Activated T-helper 2 cell treated with anti-CD3 and anti-CD28 coated beads, Interferon-gamma antibody, Interleukin-2, Interleukin-4, amounts not matched to agents 10 μg/mL and 5 μg/mL and 100 μg/mL, durations not matched to agents 14 hours and 24 hours and 36 hours (primary cell): ENCODE results near the gene POLN. TPM values are rescaled to one million over a fixed set of nuclear protein-coding genes. Genes with fewer than 3 reads are reported as not detected.

Source experiments
- DNase-seq: peaks from one replicate; pipeline ENCODE4 v3.0.0; 2021; ENCODE audit warnings: low spot score
- H3K27ac Mint-ChIP-seq: one replicate; pipeline ENCODE4 v1.8.0; 2021; ENCODE audit warnings: mixed read lengths
- H3K27me3 Mint-ChIP-seq: one replicate; pipeline ENCODE4 v1.8.0; 2021; ENCODE audit warnings: low read depth, mixed read lengths
- H3K36me3 Mint-ChIP-seq: one replicate; pipeline ENCODE4 v1.8.0; 2021; ENCODE audit warnings: low read depth, mixed read lengths
- H3K4me1 Mint-ChIP-seq: one replicate; pipeline ENCODE4 v1.8.0; 2021; ENCODE audit warnings: low read depth, mixed read lengths
- H3K4me3 Mint-ChIP-seq: one replicate; pipeline ENCODE4 v1.8.0; 2021; ENCODE audit warnings: low read depth, mild to moderate bottlenecking, moderate library complexity, mixed read lengths
- H3K9me3 Mint-ChIP-seq: one replicate; pipeline ENCODE4 v1.8.0; 2021; ENCODE audit warnings: mixed read lengths
- intact Hi-C: fragments of 100-400 bp; cut with micrococcal nuclease; formaldehyde crosslinking; loops from one replicate; pipeline ENCODE4 v1.15.1; 2023
- total RNA-seq: library from RNA; stranded (reverse); gene quantifications from 2 replicates; pipeline ENCODE4 v1.2.3, GENCODE V29; 2022

POLN gene
- total RNA-seq, 1 donor from 2014 or later: 1.4 TPM

DNA sequence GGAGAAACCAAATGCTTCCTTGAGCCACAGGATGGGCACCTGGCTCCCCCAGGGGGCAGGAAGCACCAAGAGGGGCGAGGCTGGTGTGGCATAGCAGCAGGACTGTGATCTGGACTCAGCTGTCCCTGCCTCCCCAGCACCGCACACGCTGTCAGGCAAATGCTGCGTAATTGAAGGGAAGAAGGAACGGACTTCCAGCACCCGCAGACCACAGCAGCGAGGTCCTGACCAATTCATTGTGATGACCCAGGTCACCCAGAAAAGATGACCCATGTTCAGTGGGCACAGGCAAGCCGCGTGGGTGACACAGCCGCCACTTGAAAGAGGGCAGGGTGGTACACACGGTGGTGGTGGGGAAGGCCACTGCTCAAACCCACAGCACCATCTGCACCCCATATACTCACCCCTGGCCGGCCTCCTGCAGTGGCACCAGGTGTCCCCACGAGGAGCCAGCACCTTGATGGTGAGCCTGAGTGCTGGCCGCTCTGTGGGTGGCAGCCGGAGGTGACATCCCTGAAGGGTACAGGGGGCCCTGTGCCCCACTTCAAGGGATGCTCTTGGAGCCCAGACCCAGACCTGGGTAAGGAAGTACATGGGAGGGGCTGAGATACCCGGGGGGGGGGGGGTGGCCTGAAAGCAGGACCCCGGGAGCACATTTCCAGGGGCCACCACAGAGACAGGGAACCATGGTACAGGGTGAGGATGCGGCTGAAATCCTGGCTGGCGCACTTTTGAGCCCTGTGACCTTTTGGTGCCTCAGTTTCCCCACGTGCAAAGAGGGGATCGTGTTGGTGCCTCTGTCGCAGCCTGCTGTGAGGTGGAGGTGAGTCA is 171.3 kb downstream of the POLN start:
- Mint-ChIP-seq H3K9me3 (no peaks in the 10 kb centered on the region), H3K27me3 (no peaks in the 10 kb centered on the region), H3K4me1 (no peaks in the 10 kb centered on the region), H3K27ac (no peak overlapping the region), H3K36me3 (no peaks in the 10 kb centered on the region), H3K4me3 (no peak overlapping the region)
- DNase-seq: no peak
- intact Hi-C loops: no loop called here

DNA sequence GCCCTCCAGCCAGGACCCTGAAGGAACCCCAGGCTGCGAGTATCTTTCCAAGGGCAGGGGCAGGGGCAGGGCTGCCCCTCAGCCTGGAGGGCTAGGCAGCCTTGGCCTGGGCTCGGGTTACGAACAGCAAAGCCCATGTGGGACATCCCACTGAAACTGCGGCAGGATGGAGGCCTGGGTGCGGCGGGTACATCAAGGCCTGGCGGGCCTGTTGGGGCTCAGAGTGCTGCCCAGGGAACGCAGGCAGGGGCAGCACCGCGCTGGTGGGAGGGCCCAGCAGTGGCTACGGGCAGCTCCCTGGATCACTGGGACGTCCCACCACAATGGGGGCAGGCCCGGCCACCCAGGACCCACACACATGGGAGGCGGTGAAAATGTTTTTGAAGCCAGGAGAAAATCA is 171.9 kb downstream of the POLN start:
- Mint-ChIP-seq H3K27me3 (no peaks in the 10 kb centered on the region), H3K27ac (no peak overlapping the region), H3K4me1 (no peaks in the 10 kb centered on the region), H3K36me3 (no peaks in the 10 kb centered on the region), H3K4me3 (no peak overlapping the region), H3K9me3 (no peaks in the 10 kb centered on the region)
- DNase-seq: no peak
- intact Hi-C loops: no loop called here

DNA sequence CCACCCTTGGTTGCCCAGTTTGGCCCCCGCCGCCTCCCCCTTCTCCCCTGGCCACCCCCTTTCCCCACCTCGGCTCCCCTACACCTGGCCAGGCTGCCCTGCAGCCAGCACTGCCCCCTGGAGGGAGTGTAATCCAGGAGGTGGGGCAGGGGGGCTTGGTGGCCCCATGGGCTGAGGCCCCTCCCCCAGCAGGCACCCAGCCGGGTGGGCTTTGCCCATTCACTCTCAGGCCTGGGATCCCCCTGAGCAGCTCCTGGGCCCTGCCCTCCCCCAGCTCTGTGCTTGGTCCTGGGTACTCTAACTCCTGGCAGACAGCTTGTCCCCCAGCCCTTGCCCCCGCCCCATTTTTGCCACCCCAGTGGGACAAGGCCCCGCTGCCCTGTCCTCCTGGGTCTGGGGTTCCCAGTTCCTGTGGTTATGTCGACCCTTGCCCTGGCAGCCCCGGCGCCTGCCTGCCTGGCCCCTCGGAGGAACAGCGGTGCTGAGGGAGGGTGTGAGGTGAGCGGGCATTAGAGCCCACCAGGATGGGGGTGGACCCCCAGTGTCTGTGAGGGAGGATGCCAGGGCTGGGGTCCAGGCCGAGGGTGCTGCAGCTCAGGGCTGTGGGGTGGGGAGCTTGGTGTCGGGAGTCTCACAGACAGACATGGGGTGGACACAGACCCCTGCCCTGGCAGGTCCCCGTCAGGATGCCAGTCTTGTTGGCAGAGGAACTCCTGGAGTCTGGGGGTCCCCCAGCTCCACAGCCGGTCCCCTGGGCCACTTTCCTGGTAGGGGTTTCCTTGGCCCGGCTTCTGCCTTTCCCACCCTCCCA is 172.6 kb downstream of the POLN start:
- intact Hi-C loops: no loop called here
- no peak overlapping the region for H3K4me3 Mint-ChIP-seq
- H3K4me1 Mint-ChIP-seq: no peaks in the 10 kb centered on the region
- no peaks in the 10 kb centered on the region for H3K36me3 Mint-ChIP-seq
- no peak overlapping the region for H3K27ac Mint-ChIP-seq
- no peaks in the 10 kb centered on the region for H3K27me3 Mint-ChIP-seq
- DNase-seq: no peak
- H3K9me3 Mint-ChIP-seq: no peaks in the 10 kb centered on the region

DNA sequence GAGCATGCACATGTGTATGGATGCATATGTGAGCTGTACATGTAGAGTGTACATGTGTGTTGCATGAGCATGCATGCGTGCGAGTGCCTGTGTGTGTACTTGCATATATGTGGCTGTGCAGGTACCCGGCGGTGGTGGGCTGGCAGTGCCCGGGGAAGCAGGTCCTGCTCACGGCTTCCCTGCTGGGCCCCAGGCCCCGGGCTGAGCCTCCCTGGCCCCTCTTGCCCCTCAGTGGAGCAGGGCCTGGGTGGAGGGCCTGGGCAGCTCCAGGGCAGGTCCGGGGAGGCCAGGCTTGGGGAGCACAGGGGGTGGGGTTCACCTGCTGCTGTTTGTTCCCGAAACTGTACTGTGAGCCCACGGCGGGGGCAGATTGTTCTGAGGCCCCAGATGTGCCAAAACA is 173.4 kb downstream of the POLN start:
- intact Hi-C loops: no loop called here
- DNase-seq: no peak
- H3K4me3 Mint-ChIP-seq: no peak overlapping the region
- no peaks in the 10 kb centered on the region for H3K4me1 Mint-ChIP-seq
- H3K27ac Mint-ChIP-seq: no peak overlapping the region
- H3K9me3 Mint-ChIP-seq: no peaks in the 10 kb centered on the region
- no peaks in the 10 kb centered on the region for H3K36me3 Mint-ChIP-seq
- H3K27me3 Mint-ChIP-seq: no peaks in the 10 kb centered on the region

DNA sequence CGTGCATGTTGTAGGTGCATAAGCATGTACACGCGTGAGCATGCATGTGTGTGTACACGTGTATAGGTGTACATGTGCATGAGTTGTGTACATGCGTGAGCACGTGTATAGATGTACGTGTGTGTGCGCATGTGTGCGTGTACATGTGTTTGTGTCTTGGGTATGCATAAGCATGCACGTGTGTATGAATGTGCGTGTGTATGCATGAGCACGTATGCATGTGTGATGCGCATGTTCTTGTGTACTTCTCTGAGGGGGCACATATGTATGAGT is 173.8 kb downstream of the POLN start:
- intact Hi-C loops: no loop called here
- no peaks in the 10 kb centered on the region for H3K36me3 Mint-ChIP-seq
- H3K4me3 Mint-ChIP-seq: no peak overlapping the region
- no peak overlapping the region for H3K27ac Mint-ChIP-seq
- H3K27me3 Mint-ChIP-seq: no peaks in the 10 kb centered on the region
- H3K4me1 Mint-ChIP-seq: no peaks in the 10 kb centered on the region
- no peaks in the 10 kb centered on the region for H3K9me3 Mint-ChIP-seq
- DNase-seq: no peak

DNA sequence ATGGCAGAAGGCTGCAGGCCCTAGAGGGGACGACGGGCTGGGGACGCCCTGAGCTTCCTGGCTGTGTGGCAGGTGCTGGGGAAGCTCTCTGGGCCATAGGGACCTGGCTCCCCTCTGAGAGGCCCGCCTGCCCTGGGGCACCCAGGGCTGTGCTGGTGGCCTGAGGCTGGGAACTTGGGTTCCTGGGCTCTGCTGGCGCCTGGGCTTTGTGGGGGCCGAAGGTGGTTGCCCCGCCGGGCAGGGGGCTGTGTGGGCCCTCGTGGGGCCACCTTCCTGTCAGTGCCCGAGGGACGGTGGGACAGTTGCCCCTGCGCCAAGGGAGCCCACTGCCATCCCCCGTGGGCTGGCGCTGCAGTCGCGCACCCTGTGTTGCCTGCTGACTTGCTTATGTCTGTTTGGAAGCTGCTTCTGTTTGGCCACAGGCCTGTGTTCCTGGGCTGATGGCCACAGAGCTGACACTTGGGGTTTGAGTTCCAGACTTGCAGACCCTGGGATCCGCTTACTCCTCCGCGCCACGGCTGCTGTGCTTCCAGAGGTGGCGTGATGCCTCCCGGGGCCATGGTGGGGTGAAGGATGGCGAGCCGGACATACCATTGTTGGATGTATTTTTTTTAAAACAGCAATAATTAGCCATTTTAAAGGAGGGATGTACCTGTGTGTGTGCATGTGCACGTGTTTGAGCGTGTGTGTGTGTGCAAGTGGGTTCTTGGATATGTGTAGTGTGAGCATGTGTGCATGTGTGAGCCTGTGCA is 174.3 kb downstream of the POLN start:
- H3K27me3 Mint-ChIP-seq: no peaks in the 10 kb centered on the region
- H3K9me3 Mint-ChIP-seq: no peaks in the 10 kb centered on the region
- H3K27ac Mint-ChIP-seq: no peak overlapping the region
- H3K4me1 Mint-ChIP-seq: no peaks in the 10 kb centered on the region
- H3K4me3 Mint-ChIP-seq: no peak overlapping the region
- no peaks in the 10 kb centered on the region for H3K36me3 Mint-ChIP-seq
- DNase-seq: no peak
- intact Hi-C loops: no loop called here

DNA sequence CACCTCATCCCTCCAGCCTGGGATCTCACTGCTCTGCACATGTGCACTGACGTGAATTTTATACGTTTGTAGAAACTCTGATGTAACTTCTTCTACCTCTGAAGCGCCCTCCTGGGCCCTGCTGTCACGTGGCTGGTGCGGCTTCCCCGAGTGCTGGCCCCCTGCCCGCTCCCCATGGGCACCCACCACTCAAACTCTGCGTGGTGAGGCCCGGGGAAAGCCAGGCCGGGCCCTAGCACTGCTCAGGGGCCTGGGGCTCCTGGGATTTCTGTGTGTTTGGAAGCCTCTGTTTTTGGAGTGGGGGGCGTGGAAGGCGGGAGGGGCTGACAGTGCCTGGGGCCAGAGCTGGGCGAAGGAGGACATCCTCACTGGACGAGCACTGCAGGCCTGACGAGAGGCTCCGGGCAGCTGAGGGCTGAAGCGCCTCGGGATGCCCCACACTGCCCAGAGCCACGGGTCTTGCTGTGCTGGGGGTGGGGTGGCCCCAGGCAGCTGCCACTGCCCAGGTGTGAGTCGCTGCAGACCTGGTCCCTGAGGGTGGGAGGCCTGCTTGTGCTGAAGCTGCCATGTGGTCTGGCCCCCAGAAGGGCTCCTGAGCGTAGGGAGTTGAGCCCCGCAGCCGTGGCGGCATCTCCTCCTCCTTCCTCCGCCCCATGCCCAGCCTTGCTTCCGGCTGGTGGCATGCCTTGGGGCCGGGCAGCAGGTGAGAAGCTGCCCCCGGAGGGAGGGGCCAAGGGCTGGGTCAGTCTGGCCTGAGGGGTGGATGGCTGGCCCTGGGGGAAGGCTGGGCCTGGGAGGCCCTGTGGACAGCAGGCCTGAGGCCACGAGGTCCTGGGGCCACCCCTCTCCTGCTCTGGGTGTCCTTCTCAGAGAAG is 175.1 kb downstream of the POLN start:
- no peak for DNase-seq
- Mint-ChIP-seq H3K4me1 (no peaks in the 10 kb centered on the region), H3K27ac (no peak overlapping the region), H3K4me3 (no peak overlapping the region), H3K27me3 (no peaks in the 10 kb centered on the region), H3K9me3 (no peaks in the 10 kb centered on the region), H3K36me3 (no peaks in the 10 kb centered on the region)
- intact Hi-C loops: no loop called here

DNA sequence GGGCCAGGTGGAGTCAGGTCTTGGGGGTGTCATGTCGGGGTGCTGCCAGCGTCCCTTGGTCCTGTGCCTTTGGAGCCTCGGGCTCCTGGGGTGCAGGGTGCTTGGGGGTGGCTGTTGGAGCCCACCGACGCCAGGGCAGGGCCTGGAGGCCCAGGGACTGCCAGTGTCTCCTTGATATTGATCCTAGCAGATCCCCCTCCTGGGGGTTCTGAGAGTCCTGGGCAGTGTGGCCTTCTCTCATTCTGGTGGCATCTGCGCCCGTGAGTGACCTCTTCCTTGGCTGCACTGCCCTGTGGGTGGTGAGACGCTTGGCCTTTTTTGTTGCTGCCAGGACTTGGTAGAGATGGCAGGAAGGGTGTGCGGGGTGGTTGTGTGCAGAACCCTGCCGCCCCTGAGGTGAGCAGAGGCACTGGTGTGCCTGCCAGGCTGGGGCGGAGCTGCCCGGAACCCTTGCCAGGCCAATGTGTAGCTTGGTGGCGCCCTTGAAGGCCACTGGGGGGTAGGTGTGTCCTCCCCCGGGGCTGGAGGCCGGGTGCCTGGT is 175.8 kb downstream of the POLN start:
- no peak overlapping the region for H3K27ac Mint-ChIP-seq
- no peaks in the 10 kb centered on the region for H3K9me3 Mint-ChIP-seq
- no peak for DNase-seq
- intact Hi-C loops: no loop called here
- no peaks in the 10 kb centered on the region for H3K36me3 Mint-ChIP-seq
- H3K4me1 Mint-ChIP-seq: no peaks in the 10 kb centered on the region
- H3K27me3 Mint-ChIP-seq: no peaks in the 10 kb centered on the region
- H3K4me3 Mint-ChIP-seq: no peak overlapping the region

DNA sequence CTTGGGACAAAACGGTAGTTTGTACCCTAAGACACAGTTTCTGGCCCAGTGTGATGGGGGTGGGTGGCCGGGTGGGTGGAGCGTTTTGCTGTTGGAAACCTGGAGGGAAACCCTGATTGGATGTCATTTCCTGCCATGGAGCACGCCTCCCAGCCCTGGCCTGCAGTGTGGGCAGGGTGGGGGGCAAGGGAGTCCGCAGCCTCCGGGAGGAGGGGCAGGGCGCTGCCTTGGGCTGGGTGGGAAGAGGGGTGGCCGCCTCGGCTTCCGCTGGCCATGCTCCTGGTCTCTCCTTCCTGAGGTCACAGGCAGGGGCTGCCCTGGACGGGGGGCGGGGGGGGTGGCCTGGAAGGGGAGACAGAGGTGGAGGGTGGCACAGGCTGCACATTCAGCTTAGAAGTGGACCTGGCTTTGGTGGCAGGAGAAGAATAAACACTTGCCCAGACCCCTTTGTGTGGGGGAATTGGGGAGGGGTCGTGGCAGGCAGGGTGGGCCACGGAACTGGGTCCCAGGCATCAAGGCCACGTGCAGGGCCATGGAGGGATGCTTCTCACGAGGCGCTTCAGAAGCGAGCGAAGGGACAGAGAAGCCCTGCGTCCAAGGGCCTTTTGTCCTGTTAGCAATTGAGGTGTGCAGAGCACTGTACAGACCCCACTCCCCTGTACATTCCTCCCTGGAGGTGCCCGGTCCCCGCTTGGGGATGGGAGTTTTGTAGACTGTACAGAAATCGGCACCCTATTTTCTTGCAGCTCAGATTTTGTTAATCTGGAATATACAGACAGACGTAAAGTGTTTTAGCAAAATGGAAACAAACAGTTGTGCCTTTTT is 176.6 kb downstream of the POLN start:
- H3K4me1 Mint-ChIP-seq: no peaks in the 10 kb centered on the region
- no peaks in the 10 kb centered on the region for H3K27me3 Mint-ChIP-seq
- intact Hi-C loops: no loop called here
- no peaks in the 10 kb centered on the region for H3K36me3 Mint-ChIP-seq
- no peak for DNase-seq
- H3K9me3 Mint-ChIP-seq: no peaks in the 10 kb centered on the region
- H3K4me3 Mint-ChIP-seq: no peak overlapping the region
- no peak overlapping the region for H3K27ac Mint-ChIP-seq

DNA sequence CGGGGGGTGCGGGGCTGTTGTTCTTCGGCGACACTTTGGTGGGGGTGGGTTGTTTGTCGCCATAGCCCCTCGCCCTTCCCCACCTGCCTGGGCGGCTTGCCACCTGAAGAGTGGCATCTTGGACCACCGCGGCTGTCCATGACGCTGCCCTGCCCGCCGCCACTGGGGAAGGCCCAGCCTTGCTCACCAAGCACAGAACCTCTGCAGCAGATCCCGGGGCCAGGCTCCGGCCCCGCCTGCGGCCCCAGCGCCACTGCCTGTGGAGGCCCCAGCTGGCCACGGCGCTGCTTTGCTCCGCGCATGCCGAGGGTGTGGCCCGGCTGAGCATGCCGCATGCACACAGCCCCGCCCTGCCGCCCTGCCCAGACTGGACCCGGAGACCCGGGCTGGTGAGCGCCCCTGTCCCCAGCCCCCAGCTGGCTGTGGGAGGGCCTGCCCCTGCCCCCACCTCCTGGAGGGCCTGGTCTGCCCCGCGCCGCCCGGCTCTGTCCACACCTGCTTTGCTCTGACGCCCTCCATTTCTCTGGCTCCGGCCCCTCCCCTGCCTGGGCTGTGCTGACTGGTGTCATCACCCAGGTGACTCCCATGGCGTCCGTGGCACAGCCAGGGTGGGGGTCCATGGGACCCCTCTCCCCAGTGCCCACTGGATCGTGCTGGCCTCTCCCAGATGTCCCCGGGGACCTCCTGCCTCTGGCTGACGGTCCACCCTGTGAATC is 177.5 kb downstream of the POLN start:
- intact Hi-C loops: no loop called here
- no peaks in the 10 kb centered on the region for H3K27me3 Mint-ChIP-seq
- H3K27ac Mint-ChIP-seq: no peak overlapping the region
- no peak for DNase-seq
- no peak overlapping the region for H3K4me3 Mint-ChIP-seq
- no peaks in the 10 kb centered on the region for H3K9me3 Mint-ChIP-seq
- H3K4me1 Mint-ChIP-seq: no peaks in the 10 kb centered on the region
- no peaks in the 10 kb centered on the region for H3K36me3 Mint-ChIP-seq

DNA sequence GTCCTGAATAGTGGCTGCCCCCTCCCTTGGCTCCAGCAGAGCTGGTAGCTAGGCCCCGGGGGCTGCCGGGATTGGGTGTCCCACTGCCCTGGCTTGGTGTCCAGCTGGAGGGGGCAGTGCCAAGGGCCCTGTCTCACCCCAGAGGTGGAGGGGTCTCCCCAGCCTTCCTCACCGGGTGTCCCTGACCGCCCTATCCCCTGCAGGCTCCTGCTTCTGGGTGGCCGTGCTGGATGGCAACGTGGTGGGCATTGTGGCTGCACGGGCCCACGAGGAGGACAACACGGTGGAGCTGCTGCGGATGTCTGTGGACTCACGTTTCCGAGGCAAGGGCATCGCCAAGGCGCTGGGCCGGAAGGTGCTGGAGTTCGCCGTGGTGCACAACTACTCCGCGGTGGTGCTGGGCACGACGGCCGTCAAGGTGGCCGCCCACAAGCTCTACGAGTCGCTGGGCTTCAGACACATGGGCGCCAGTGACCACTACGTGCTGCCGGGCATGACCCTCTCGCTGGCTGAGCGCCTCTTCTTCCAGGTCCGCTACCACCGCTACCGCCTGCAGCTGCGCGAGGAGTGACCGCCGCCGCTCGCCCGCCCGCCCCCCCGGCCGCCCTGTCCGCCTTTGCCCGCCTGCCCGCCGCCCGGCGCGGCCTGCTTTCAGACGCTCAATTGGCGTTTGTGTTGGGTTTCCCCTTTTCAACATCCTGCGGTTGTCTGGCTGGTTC is 178.2 kb downstream of the POLN start:
- DNase-seq: no peak
- intact Hi-C loops: no loop called here
- no peaks in the 10 kb centered on the region for H3K9me3 Mint-ChIP-seq
- no peaks in the 10 kb centered on the region for H3K27me3 Mint-ChIP-seq
- H3K4me1 Mint-ChIP-seq: no peaks in the 10 kb centered on the region
- no peaks in the 10 kb centered on the region for H3K36me3 Mint-ChIP-seq
- H3K4me3 Mint-ChIP-seq: no peak overlapping the region
- H3K27ac Mint-ChIP-seq: no peak overlapping the region
